ENCODE results near the gene KLHL2.
"Not testable (repeated sequence)": the region's sequence is repeated elsewhere in the genome, so short reads cannot be mapped to it uniquely, and the experiment has no call there.

KLHL2 gene, protein sequence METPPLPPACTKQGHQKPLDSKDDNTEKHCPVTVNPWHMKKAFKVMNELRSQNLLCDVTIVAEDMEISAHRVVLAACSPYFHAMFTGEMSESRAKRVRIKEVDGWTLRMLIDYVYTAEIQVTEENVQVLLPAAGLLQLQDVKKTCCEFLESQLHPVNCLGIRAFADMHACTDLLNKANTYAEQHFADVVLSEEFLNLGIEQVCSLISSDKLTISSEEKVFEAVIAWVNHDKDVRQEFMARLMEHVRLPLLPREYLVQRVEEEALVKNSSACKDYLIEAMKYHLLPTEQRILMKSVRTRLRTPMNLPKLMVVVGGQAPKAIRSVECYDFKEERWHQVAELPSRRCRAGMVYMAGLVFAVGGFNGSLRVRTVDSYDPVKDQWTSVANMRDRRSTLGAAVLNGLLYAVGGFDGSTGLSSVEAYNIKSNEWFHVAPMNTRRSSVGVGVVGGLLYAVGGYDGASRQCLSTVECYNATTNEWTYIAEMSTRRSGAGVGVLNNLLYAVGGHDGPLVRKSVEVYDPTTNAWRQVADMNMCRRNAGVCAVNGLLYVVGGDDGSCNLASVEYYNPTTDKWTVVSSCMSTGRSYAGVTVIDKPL

DNA sequence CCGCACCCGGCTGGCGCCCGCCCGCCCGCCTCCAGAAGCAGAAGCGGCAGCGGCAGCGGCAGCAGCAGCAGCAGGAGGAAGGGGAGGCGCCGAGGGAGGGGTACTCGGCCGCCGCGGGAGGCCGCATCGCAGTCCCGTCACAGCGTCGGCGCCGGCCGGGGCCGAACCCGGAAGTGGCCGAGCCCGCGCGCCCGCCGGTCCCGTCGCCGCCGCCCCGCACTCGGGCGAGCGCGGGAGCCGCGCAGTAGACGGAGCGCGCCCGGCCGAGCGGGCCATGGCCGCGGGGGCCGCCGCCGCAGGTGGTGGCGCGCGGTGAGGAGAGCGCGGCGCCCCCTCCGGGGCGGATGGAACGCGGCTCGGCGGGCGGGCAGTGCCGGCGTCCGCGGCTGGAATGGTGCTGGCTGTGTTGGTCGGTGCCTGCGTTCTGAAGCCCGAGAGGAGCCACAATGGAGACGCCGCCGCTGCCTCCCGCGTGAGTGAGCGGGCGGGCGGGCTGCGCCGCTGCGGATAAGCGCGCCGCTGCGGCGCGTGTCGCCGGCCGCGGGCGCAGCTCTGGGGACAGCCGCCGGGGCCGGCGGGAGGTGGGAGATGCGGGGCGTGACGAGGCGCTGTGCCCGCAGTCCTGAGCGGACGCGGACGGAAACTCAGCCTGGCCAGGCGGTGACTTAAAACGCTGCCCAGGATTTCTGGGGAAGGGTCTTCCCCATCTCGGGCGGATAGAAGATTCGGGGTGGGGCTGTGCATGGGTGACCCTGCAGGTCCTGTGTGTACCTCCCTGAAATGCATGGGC is at the start of gene KLHL2:
Gene KLHL2, plus strand, starts transcription at position 131 of the 790 bp plus-strand sequence. Its CDS starts 316 bp downstream, at position 447.
- DNase-seq (ENCODE audit: low read depth in 3 of 3): peak; percentile 42 to 62 (median 53)

GRCh38 chr4:165158762-165159161 is 48.6 kb upstream of the KLHL2 start:
- no peak for DNase-seq (ENCODE audit: low read depth in 3 of 3)

DNA sequence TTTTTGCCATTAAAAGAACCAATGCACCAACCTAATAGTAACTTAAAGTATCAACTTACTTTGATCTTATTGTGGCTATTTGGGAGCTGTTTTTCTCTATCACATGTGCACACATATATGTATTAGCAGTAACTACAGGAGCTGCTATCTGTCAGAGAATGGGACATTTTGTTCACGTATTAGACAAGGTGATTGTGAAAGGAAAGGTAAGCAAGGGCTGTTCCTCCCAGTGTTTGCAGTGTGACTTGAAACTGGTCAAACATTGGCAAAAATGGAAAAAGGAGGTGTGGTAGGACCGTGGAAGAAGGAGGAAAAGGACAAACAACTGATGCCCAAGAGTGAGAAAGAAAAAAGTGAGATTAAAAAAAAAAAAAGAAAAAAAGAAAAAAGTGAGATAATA is 43.1 kb upstream of the KLHL2 start:
- no peak for DNase-seq (ENCODE audit: low read depth in 3 of 3)

DNA sequence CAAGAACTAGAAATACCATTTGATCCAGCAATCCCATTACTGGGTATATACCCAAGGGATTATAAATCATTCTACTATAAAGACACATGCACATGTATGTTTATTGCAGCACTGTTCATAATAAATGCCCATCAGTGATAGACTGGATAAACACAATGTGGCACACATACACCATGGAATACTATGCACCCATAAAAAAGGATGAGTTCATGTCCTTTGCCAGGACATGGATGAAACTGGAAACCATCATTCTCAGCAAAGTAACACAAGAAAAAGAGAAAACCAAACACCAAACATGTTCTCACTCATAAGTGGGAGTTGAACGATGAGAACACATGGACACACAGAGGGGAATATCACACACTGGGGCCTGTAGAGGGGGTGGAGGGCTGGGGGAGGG is 40.5 kb upstream of the KLHL2 start:
- DNase-seq (ENCODE audit: low read depth in 3 of 3): not testable (repeated sequence)

GRCh38 chr4:165167650-165168049 is 39.7 kb upstream of the KLHL2 start:
- DNase-seq (ENCODE audit: low read depth in 3 of 3): no peak

DNA sequence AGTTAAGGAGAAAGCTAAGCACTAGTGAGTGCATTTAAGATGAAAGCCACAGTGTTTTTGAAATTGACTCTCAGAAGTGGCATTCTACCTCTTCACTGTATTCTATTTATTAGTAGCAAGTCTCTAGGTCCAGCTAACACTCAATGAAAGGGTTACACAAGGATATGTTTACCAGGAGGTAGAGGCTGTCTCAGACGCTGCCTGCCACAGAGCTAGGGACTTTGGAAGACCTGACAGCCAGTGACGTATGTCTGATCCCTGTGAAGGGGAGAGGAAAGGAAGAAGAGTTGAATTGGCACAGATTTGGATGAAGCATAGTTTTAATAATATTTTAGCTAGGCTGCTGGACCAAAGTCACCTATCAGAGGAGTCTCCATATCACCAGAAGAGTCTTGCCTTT is 36.5 kb upstream of the KLHL2 start:
- no peak for DNase-seq (ENCODE audit: low read depth in 3 of 3)

DNA sequence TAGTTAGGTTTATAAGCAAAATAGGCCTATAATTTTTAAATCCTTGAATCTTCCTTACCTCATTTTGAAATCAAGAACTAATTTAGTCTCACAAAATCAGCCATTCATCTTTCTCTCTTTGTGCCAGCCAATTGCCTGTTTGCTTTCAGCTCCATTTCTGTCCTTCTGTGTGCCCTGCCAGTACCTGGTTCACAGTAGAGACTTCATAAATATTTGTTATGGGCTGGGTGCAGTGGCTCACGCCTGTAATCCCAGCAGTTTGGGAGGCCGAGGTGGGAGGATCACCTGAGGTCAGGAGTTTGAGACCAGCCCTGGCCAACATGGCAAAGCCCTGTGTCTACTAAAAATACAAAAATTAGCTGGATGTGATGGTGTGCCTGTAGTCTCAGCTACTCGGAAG is 31.9 kb upstream of the KLHL2 start:
- DNase-seq (ENCODE audit: low read depth in 3 of 3): not testable (repeated sequence)

DNA sequence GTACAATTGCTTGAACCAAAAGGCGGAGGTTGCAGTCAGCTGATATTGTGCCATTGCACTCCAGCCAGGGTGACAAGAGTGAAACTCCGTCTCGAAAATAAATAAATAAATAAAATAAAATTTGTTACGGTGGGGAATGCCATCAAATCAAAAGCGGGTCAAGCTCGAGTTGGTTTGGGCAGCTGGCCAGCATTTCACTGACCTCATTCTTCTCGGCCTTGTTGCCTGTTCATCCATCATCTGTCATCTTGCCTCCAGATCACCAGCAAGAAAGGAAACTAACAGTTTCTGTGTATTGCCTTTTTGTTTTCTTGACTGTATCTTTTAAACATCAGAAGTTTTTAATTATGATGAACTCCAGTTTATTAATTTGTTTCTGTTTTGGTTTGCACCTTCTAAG is 31.5 kb upstream of the KLHL2 start:
- DNase-seq (ENCODE audit: low read depth in 3 of 3): no peak

DNA sequence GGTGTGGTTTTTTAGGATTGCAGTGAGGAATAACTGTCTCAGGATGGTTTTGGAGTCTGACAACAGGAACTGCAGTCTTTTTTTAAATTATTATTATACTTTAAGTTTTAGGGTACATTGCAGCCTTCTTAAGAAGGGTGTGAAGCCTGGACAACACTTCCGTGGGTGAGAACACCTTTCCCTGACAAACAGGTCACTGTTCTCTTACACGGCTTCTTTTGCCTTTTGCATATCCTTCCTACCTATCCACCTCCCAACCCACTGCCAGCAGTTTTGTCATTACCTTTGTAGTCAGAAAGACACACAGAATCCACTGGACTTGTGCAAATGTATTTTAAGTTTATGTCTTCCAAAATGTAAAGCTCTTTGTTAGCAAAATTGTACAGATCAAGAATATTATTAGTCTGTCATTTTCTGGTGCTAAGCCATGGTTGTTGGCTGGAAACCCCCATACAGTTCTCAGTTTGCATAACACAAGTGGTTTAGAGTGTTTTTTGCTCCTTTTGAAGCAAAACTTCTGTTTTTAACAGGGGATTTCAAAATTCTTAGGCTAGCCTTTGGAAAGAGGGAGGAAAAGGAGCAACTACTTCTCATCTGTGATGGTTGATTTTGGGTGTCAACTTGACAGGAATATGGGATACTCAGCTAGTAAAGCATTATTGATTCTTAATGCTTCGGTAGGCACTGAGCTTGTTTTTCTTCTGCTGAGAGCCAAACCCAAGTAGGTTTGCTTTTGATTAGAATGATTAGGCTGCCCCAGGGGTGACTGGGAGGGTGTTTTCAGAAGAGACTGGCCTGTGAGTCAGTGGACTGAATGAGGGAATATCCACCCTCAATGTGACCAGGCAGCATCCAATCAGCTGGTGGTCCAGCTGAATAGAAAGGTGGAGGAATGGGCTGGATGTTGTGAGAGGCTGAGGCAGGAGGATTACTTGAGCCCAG is 29.4 kb upstream of the KLHL2 start:
- DNase-seq (ENCODE audit: low read depth in 3 of 3): no peak

DNA sequence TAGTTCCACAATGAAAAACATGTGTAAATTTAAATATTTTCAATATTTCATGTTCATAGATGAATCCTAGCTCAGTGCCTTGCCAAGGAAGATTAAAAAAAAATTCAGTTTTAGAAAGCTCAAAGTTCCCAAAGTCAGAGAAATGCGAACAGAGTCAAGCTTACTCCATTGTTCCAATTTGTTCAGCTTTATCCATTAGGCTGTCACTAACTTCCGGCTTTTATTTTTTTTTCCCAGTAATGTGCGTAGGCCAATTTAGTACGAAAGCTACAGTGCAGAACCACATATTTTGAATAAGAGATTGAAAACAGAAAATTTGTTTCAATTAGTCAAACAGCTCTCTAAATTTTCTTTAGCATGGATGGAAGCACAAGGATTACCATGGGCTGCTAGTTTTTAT is 23.1 kb upstream of the KLHL2 start:
- DNase-seq (ENCODE audit: low read depth in 3 of 3): no peak

- not testable (repeated sequence) for DNase-seq (ENCODE audit: low read depth in 3 of 3)
Measured at GRCh38 chr4:165184998-165185397, 22.4 kb upstream of the KLHL2 start.

DNA sequence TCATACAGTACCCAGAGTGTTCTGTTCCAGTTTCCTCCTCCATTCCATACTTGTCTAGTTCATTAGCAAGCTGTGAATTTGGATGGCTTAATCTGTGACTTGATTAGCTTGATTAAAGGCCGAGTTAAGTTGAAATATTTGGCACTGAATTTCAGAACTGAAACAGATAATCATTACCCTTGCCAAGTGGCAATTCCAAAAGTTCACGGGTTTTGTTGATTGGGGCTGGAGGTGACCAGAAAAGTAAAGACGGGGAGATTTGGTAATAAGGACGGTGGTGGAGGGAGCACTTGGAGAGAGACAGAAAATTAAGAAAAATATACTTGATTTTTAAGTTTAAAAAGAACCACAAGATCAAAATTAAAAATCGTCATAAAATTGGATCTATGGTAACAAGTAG is 21.9 kb upstream of the KLHL2 start:
- DNase-seq (ENCODE audit: low read depth in 3 of 3): no peak

DNA sequence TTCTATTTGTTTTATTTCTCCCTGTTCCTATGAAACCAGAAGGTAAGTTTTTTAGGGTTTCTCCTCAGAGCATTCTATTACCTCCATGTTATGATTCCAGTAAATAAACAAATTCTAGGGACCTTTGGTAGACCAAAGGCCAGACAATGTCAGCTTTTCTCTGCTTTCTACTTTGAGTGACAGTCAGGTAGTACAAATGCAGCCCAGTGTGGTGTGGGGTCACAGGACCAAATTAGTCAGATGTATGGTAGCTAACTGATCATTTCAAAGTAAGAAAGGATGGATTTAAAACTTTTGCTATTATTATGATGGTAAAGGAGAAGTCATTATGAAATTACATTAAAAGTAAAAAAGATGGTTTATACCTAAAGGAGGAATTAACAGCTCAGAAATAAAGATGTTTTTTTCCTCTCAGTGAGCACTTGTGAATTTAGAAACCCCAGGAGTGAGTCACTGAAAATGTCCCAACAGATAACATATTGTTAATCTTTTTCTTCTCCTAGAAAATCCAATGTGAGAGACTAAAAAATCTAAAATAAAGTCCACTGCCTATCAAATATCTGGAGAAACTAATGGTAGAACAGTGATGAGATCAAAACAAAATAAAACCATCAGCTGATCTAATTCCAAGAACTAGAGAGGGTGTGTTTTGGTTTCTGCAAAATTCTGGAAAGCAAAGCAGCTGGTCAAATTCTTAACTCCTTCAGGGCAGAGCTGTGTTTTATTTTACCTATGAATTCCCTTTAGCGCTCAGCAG is 16.6 kb upstream of the KLHL2 start:
- DNase-seq (ENCODE audit: low read depth in 3 of 3): no peak

DNA sequence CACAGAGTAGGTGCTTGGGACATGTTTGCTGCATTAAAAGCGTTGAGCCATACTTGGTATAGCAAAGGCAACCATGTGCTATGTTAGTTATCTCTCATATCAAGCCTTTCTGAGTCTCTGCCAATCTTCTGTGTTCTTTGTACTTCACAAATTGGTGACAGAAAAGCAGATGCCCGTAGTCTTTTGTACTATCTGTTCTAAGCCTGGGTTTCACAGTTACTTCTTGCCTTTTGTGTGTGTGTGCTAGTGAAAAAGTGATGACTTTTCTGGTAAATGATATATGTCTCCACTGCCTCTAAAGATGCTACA is 16.1 kb upstream of the KLHL2 start:
- DNase-seq (ENCODE audit: low read depth in 3 of 3): no peak

DNA sequence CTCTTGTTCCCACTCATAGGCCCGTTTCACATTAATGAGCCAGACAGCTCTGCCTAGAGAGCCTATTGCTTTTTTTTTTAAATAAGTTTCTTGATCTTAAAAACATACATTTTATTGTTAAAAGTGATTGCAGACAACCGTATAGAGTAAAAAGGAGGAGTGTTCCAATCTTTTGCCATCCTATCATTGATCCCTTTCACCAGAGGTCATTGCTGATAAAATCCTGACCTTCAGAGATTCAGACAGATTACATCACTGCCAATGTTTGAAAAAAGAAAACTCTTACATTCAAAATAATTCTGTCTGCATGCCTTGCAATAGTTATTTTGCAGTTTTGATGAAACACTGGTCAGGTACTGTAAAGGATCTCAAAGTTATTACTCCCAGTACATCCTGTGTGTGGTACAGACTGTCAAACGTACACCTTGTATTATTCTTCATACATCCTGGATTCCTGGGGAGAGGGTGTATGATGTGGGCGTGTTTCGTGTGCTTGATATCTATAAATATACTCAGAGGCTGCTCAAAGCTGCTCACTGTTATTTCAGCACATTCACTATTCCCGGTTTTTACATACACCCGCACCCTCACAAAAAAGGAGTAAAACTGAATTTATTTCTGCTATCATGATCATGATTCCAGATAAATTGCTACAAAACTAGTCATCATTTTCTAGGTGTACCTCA is 15.4 kb upstream of the KLHL2 start:
- no peak for DNase-seq (ENCODE audit: low read depth in 3 of 3)

DNA sequence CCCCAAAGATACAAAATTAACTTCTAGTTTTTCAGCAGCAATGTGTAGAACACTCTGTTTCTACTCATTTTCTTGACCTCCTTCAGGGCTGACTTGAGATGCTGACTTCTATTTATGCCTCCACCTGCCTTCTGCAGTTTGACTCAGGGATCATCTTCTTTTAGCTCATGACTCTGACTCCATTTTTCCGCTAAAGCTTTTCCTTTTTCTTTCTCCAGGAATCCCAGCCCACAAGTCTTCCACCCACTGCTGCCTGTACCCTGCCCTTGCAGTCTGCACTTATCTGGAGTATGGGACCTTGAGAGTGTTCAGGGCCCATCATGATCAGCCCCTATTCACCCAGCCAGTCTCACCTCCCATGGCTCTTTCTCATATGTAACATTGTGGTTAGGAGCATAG is 14.9 kb upstream of the KLHL2 start:
- DNase-seq (ENCODE audit: low read depth in 3 of 3): no peak

GRCh38 chr4:165192956-165193355 is 14.4 kb upstream of the KLHL2 start:
- no peak for DNase-seq (ENCODE audit: low read depth in 3 of 3)

DNA sequence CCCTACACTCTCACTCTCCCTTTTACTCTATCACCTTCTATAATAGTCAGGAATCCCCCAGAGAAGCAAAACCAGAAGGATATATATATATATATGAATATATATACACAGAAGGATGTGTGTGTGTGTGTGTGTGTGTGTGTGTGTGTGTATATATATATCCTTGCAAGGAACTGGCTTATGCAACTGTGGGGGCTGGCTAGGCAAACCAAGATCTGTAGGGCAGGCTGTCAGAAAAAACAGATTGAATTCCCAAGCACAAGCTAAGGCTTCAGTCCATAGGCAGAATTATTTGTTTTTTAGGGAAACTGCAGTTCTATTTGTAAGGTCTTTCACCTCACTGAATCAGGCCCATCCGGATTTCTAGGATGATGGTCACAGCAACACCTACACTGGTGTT is 13.0 kb upstream of the KLHL2 start:
- DNase-seq (ENCODE audit: low read depth in 3 of 3): no peak

- no peak for DNase-seq (ENCODE audit: low read depth in 3 of 3)
Measured at GRCh38 chr4:165198329-165198728, 9.0 kb upstream of the KLHL2 start.

GRCh38 chr4:165199286-165199685 is 8.1 kb upstream of the KLHL2 start:
- DNase-seq (ENCODE audit: low read depth in 3 of 3): no peak
